Gastrocnemius medialis (tissue), 4 donors: Measurements from ENCODE around the gene CLK2.

ENCODE experiments used
- CTCF ChIP-seq, 5 experiments: fragments of 450-650 bp in 3 of 5; fragments of 200-600 bp in 2 of 5; sonication (generic) in 2 of 5; IDR thresholded peaks in 4 of 5; conservative IDR thresholded peaks in 1 of 5; 1 replicate in 4 of 5; 2 replicates in 1 of 5; pipeline ENCODE4 v1.5.1; 2016 to 2019; ENCODE audit warnings: antibody characterized with exemption in 5 of 5, mild to moderate bottlenecking in 3 of 5, moderate library complexity in 3 of 5
- POLR2A ChIP-seq, 2 donors: fragments of 450-650 bp; IDR thresholded peaks; one replicate each; pipeline ENCODE4 v1.6.1; 2017; ENCODE audit warnings: antibody characterized with exemption in 2 of 2, mild to moderate bottlenecking in 2 of 2, moderate library complexity in 2 of 2

GRCh38 chr1:155282488-155283091, 9.3 kb upstream of the CLK2 start:
- TF ChIP-seq CTCF (IDR thresholded peaks at IDR 0.05 in 4 of 5, conservative IDR thresholded peaks at IDR 0.05 in 1 of 5) (no peak), POLR2A (IDR thresholded peaks at IDR 0.05) (no peak)
